GM12892 (cell line): Measurements from ENCODE around the gene LINC00632.

Source experiments
- POLR2AphosphoS5 ChIP-seq: IDR thresholded peaks from 2 replicates; pipeline ENCODE4 v1.6.1; 2011; ENCODE audit warnings: low read depth, low read length, control low read depth
- TAF1 ChIP-seq: IDR thresholded peaks from 2 replicates; pipeline ENCODE4 v1.6.1; 2011; ENCODE audit warnings: low read depth, mild to moderate bottlenecking, control low read depth, low read length, borderline replicate concordance

DNA sequence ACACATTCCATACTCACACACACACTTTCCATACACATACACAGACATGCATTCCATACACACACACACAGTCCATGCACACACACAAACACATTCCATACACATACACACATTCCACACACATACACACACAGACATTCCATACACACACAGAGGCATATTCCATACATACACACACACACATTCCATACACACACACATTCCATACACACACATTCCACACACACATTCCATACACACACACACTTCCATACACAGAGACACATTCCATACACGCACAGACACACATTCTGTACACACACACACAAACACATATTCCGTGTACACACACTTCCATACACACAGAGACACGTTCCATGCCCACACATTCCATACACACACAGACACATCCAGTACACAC lies 14.8 kb downstream of the LINC00632 start:
- TF ChIP-seq TAF1 (no peak), POLR2AphosphoS5 (no peak)
